Endothelial cell of umbilical vein (primary cell): ENCODE measurements around the gene KIF21B. TPM values are rescaled to one million over a fixed set of nuclear protein-coding genes. Genes with fewer than 3 reads are reported as not detected.

Source experiments
- polyA plus RNA-seq, 4 experiments: library from polyadenylated mRNA; depleted of rRNA in 3 of 4; stranded (reverse) in 3 of 4; unstranded in 1 of 4; fragments of >200 nt; gene quantifications; 2 replicates each; pipeline versions ENCODE4 v1.2.1 to v1.2.3, GENCODE V29; 2011 to 2012; ENCODE audit warnings: missing spikeins in 1 of 4
- small RNA-seq: library from RNA; depleted of rRNA; stranded (forward); fragments of <200 nt; gene quantifications from one replicate; pipeline ENCODE3, GENCODE V24; 2012; ENCODE audit warnings: low replicate concordance, low read depth; ENCODE audit not compliant: insufficient read depth, insufficient read length
- total RNA-seq: library from RNA; stranded (reverse); gene quantifications from 2 replicates; pipeline ENCODE4 v1.2.3, GENCODE V29; 2021

KIF21B gene
- total and polyA plus RNA-seq, 2 donors (not counting 3 experiments of a cell fraction or from before 2014, with no cell fraction given), result 1.9 to 4.4 TPM

Small RNA genes lying within 50 kb of the gene (small RNA-seq; reads per million reads assigned to genes)
- gene RNU6-704P, result not detected

Other genes starting within 250 kb of the KIF21B start
- not detected in 2 replicates for gene GPR25, start 150.7 kb downstream of the KIF21B start, total RNA-seq
- not detected in 2 replicates for gene GPR25, start 150.7 kb downstream of the KIF21B start, polyA plus RNA-seq
- 0.42 TPM in 2 replicates for gene INAVA, start 128.8 kb downstream of the KIF21B start, total RNA-seq
- gene INAVA, start 128.8 kb downstream of the KIF21B start, polyA plus RNA-seq, result 0.05 TPM in 1 of 2 replicates, not detected in the other
- gene CACNA1S, start 88.7 kb upstream of the KIF21B start, total RNA-seq, result not detected in 2 replicates
- gene CACNA1S, start 88.7 kb upstream of the KIF21B start, polyA plus RNA-seq, result not detected in 2 replicates
- not detected in 2 replicates for gene ASCL5, start 103.5 kb upstream of the KIF21B start, total RNA-seq
- gene ASCL5, start 103.5 kb upstream of the KIF21B start, polyA plus RNA-seq, result not detected in 2 replicates
- 39.3 and 44.6 TPM in 2 replicates for gene TMEM9, start 130.8 kb upstream of the KIF21B start, total RNA-seq
- 96.1 and 103 TPM in 2 replicates for gene TMEM9, start 130.8 kb upstream of the KIF21B start, polyA plus RNA-seq
- not detected in 2 replicates for gene IGFN1, start 167.1 kb upstream of the KIF21B start, total RNA-seq
- not detected in 2 replicates for gene IGFN1, start 167.1 kb upstream of the KIF21B start, polyA plus RNA-seq